Liver (tissue), 3 donors: Measurements from ENCODE around the gene CBX4.

Experiments
- EGR1 ChIP-seq, 2 donors: IDR thresholded peaks; 2 replicates each; pipeline ENCODE4 v1.6.1; 2016 to 2018; ENCODE audit warnings: antibody characterized with exemption in 2 of 2, low read depth in 2 of 2
- FOXA1 ChIP-seq: IDR thresholded peaks from 2 replicates; pipeline ENCODE4 v1.6.1; 2016; ENCODE audit warnings: antibody characterized with exemption
- GABPA ChIP-seq, 2 donors: IDR thresholded peaks in 1 of 2; conservative IDR thresholded peaks in 1 of 2; 2 replicates each; pipeline ENCODE4 v1.6.1; 2016; ENCODE audit warnings: antibody characterized with exemption in 2 of 2, mild to moderate bottlenecking in 1 of 2, moderate library complexity in 1 of 2
- HNF4A ChIP-seq, 2 donors: conservative IDR thresholded peaks; 2 replicates each; pipeline ENCODE4 v1.6.1; 2016; ENCODE audit warnings: antibody characterized with exemption in 2 of 2, mild to moderate bottlenecking in 2 of 2
- JUND ChIP-seq, 2 donors: IDR thresholded peaks; 2 replicates each; pipeline ENCODE4 v1.6.1; 2016; ENCODE audit warnings: antibody characterized with exemption in 2 of 2
- RAD21 ChIP-seq, 2 donors: IDR thresholded peaks; 2 replicates each; pipeline ENCODE4 v1.6.1; 2016; ENCODE audit warnings: antibody characterized with exemption in 2 of 2, mild to moderate bottlenecking in 2 of 2
- RXRA ChIP-seq, 2 donors: IDR thresholded peaks; 2 replicates each; pipeline ENCODE4 v1.6.1; 2017 to 2018; ENCODE audit warnings: antibody characterized with exemption in 2 of 2, mild to moderate bottlenecking in 1 of 2
- SP1 ChIP-seq: IDR thresholded peaks from 2 replicates; pipeline ENCODE4 v1.6.1; 2018; ENCODE audit warnings: antibody characterized with exemption, mild to moderate bottlenecking
- TAF1 ChIP-seq: conservative IDR thresholded peaks from 2 replicates; pipeline ENCODE4 v1.6.1; 2016; ENCODE audit warnings: antibody characterized with exemption, mild to moderate bottlenecking
- TF ChIP-seq, protein P1 (sequence below): fragments of 150-350 bp; IDR thresholded peaks from 2 replicates; pipeline ENCODE4 v1.5.1; 2017; ENCODE audit warnings: improper control_type of control experiment, low read depth, low read length; ENCODE audit not compliant: missing input control
- TF ChIP-seq, protein P2 (sequence below): IDR thresholded peaks from 2 replicates; pipeline ENCODE4 v1.6.1; 2016; ENCODE audit warnings: antibody characterized with exemption
- TF ChIP-seq, protein P3 (sequence below): IDR thresholded peaks from 2 replicates; pipeline ENCODE4 v1.6.1; 2016; ENCODE audit warnings: antibody characterized with exemption, mild to moderate bottlenecking
- TF ChIP-seq, protein P4 (sequence below): IDR thresholded peaks from 2 replicates; pipeline ENCODE4 v1.6.1; 2016; ENCODE audit warnings: antibody characterized with exemption
- donor health status: healthy.
- donor health status: healthy.

DNA sequence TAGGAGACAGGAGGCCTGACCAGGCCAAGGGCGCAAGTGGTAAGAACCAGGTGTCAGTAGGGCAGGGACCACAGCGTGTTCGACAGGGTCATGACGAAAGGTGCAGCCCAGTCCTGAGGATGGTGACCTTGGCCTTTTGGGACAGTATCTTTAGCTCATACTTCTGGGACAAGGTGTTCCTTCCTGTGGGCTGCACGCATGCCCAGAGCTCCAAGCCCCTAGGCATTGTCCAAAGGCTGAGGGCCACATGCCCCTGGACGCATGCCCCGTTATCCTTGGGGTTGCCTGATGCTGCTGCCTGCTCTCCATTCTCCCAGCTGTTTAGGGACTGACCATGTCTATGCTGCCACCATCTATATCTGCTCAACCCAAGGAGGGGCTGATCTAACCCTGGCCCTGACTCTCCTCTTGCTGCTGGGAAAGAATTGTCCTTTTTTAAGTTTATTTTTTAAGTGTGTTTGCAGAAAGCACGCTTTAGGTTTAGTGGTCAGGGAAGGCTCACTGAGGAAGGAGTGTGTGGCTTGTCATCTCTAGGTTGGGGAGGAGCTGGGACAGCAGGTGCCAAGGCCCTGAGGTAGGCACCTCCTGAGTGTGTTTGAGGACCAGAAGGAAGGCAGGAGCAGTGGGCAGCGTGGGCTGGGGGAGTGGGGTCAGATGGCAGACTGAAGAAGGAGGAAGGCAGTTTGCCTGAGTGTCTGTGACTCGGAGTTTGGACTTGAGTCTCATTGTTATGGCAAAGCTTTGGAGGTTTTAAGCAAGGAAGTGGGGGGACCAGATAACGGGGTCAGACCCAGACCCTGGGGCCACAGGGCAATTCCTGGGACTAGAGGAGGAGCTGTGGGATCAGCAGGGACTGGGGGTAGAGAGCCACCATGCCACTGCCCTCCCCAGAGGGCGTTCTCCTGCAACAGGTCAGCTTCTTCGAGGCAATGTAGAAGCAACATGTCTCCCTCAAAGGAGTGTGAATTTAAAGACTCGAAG, 15.1 kb upstream of the CBX4 start:
- no peak for TF ChIP-seq GABPA (IDR thresholded peaks at IDR 0.05 in 1 of 2, conservative IDR thresholded peaks at IDR 0.05 in 1 of 2)
- TF ChIP-seq, protein P1, sequence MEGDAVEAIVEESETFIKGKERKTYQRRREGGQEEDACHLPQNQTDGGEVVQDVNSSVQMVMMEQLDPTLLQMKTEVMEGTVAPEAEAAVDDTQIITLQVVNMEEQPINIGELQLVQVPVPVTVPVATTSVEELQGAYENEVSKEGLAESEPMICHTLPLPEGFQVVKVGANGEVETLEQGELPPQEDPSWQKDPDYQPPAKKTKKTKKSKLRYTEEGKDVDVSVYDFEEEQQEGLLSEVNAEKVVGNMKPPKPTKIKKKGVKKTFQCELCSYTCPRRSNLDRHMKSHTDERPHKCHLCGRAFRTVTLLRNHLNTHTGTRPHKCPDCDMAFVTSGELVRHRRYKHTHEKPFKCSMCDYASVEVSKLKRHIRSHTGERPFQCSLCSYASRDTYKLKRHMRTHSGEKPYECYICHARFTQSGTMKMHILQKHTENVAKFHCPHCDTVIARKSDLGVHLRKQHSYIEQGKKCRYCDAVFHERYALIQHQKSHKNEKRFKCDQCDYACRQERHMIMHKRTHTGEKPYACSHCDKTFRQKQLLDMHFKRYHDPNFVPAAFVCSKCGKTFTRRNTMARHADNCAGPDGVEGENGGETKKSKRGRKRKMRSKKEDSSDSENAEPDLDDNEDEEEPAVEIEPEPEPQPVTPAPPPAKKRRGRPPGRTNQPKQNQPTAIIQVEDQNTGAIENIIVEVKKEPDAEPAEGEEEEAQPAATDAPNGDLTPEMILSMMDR = no peak
- TF ChIP-seq, protein P2, sequence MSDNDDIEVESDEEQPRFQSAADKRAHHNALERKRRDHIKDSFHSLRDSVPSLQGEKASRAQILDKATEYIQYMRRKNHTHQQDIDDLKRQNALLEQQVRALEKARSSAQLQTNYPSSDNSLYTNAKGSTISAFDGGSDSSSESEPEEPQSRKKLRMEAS = no peak
- TF ChIP-seq, protein P3, sequence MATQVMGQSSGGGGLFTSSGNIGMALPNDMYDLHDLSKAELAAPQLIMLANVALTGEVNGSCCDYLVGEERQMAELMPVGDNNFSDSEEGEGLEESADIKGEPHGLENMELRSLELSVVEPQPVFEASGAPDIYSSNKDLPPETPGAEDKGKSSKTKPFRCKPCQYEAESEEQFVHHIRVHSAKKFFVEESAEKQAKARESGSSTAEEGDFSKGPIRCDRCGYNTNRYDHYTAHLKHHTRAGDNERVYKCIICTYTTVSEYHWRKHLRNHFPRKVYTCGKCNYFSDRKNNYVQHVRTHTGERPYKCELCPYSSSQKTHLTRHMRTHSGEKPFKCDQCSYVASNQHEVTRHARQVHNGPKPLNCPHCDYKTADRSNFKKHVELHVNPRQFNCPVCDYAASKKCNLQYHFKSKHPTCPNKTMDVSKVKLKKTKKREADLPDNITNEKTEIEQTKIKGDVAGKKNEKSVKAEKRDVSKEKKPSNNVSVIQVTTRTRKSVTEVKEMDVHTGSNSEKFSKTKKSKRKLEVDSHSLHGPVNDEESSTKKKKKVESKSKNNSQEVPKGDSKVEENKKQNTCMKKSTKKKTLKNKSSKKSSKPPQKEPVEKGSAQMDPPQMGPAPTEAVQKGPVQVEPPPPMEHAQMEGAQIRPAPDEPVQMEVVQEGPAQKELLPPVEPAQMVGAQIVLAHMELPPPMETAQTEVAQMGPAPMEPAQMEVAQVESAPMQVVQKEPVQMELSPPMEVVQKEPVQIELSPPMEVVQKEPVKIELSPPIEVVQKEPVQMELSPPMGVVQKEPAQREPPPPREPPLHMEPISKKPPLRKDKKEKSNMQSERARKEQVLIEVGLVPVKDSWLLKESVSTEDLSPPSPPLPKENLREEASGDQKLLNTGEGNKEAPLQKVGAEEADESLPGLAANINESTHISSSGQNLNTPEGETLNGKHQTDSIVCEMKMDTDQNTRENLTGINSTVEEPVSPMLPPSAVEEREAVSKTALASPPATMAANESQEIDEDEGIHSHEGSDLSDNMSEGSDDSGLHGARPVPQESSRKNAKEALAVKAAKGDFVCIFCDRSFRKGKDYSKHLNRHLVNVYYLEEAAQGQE = no peak
- TF ChIP-seq FOXA1 = no peak
- no peak for TF ChIP-seq TAF1
- TF ChIP-seq, protein P4, sequence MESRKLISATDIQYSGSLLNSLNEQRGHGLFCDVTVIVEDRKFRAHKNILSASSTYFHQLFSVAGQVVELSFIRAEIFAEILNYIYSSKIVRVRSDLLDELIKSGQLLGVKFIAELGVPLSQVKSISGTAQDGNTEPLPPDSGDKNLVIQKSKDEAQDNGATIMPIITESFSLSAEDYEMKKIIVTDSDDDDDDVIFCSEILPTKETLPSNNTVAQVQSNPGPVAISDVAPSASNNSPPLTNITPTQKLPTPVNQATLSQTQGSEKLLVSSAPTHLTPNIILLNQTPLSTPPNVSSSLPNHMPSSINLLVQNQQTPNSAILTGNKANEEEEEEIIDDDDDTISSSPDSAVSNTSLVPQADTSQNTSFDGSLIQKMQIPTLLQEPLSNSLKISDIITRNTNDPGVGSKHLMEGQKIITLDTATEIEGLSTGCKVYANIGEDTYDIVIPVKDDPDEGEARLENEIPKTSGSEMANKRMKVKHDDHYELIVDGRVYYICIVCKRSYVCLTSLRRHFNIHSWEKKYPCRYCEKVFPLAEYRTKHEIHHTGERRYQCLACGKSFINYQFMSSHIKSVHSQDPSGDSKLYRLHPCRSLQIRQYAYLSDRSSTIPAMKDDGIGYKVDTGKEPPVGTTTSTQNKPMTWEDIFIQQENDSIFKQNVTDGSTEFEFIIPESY = no peak
- TF ChIP-seq EGR1 (IDR thresholded peaks at IDR 0.05; ENCODE audit: low read depth in 2 of 2) = no peak
- TF ChIP-seq SP1 = no peak
- TF ChIP-seq RAD21 (IDR thresholded peaks at IDR 0.05) = no peak
- TF ChIP-seq HNF4A (conservative IDR thresholded peaks at IDR 0.05) = no peak
- TF ChIP-seq RXRA (IDR thresholded peaks at IDR 0.05) = no peak
- no peak for TF ChIP-seq JUND (IDR thresholded peaks at IDR 0.05)
